Measurements from ENCODE around the gene NXPE3.
A peak's percentile ranks its signal among the peaks of the same experiment; 100 is the strongest.

The NXPE3 gene

DNA sequence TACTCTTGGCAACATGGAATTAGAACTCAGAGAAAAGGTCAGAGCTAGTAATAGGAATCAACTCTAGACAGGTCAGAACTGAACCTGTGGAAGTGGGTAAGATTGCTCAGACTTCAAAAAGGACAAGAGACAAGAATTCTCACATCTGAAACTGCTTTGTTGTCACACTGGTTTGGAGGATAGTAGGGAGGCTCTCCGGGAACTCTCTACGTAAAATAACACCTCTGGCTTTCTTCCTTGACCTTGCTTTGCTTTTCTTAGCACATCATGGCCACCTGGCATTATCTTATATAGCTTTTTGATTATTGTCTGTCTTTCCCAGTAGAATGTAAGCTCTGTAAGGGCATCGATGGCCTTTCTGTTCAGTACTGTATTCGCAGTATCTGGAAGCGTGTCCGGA, 57.1 kb downstream of the NXPE3 start:
- peak; percentile 89 for FAIRE-seq

DNA sequence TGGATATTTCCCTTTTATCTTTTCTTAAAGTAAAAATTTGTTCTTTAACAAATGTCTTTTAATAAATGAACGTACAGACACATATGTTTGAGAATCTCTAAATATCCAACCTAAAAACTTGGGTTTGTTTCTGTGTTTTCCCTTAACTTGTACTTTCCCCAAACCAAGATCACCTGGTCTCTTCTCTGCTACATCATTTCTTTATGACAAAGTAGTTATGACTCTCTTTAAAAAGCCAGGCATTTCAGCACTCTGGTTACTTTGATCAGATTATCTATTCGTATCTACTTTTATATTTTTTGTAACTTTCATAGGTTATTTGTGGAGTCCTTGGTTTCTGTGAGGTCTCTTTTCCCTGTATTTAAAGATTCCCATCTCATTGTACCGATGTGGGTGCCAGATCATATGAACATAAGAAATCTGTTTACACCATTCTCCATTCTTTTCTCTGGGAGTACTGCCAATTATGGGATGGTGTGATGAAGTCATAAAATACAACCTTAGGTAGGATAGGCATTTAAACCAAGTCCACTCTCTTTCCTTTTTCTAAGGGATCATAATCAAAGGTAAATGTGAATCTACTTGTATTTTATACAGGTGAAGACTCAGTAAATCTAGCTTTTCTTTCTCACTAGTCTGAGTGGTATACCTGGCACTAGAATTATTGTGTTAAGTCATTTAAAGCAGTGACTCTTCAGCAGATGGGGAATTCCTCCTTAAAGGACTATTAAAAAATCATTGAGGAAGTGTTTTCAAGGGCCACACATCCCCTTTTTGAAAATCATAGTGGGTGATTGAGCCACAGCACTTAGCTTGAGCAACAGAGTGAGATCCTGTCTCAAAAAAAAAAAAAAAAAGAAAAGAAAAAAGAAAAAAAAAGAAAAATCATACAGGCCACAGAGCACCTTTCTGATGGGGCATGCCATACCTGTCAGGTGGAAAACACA, 57.9 kb downstream of the NXPE3 start:
- TF ChIP-seq POLR2A (IDR thresholded peaks at IDR 0.05; ENCODE audit: low read depth, low read length) = no peak
- no peak for TF ChIP-seq TAF1 (IDR thresholded peaks at IDR 0.05; ENCODE audit: borderline replicate concordance, low read depth, low read length)
- no peak for TF ChIP-seq POLR2AphosphoS5 (IDR thresholded peaks at IDR 0.05; ENCODE audit: low read depth, low read length)
- FAIRE-seq = peak; percentile 5
- DNase-seq (ENCODE audit: insufficient read length) = no peak

More for the DNA sequence above, 57.1 kb downstream of the NXPE3 start:
- no peak for DNase-seq (ENCODE audit: insufficient read length)
- no peak for TF ChIP-seq POLR2A (IDR thresholded peaks at IDR 0.05; ENCODE audit: low read depth, low read length)

DNA sequence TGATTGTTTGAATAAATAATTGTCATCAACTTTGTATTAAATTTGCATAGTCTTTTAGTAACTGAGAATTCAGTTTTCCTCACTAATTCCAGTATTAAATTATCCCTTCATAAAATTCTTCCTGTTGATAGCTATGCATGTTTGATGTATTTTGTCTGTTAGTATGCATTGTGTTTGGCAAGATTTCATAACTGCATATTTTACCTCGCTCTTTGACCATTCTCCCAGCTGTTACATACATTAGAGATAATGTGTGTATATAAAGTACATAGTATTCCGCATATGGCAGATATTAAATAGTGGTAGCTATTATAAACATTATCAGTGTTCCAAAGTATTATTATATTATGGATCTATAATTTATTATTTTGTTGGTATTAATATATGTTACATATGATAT, 59.7 kb downstream of the NXPE3 start:
- TF ChIP-seq POLR2A (IDR thresholded peaks at IDR 0.05; ENCODE audit: low read depth, low read length) = no peak
- no peak for TF ChIP-seq TAF1 (IDR thresholded peaks at IDR 0.05; ENCODE audit: borderline replicate concordance, low read depth, low read length)
- no peak for TF ChIP-seq POLR2AphosphoS5 (IDR thresholded peaks at IDR 0.05; ENCODE audit: low read depth, low read length)
- DNase-seq (ENCODE audit: insufficient read length) = no peak
- no peak for FAIRE-seq

DNA sequence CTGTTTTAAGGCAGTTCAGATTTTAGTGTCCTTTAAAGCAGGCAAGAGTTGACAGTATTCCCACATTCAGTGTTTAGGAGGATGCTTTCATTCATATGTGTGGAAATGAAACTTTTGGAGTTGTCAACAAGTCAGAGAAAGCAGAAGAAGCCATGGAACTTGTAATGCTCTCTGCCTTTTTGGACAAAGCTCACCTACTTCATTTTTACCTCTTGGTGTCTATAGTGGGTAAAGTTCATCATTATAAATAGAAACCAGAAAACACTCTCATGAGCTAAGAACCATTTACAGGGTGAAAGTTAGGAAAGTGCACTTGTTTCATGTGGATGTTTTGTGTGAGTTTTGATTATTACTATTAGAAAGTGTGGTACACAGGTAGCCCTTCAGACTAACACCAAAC, 61.1 kb downstream of the NXPE3 start:
- DNase-seq (ENCODE audit: insufficient read length) = no peak
- TF ChIP-seq TAF1 (IDR thresholded peaks at IDR 0.05; ENCODE audit: borderline replicate concordance, low read depth, low read length) (no peak), POLR2AphosphoS5 (IDR thresholded peaks at IDR 0.05; ENCODE audit: low read depth, low read length) (no peak), POLR2A (IDR thresholded peaks at IDR 0.05; ENCODE audit: low read depth, low read length) (no peak)
- FAIRE-seq = peak; percentile 67

DNA sequence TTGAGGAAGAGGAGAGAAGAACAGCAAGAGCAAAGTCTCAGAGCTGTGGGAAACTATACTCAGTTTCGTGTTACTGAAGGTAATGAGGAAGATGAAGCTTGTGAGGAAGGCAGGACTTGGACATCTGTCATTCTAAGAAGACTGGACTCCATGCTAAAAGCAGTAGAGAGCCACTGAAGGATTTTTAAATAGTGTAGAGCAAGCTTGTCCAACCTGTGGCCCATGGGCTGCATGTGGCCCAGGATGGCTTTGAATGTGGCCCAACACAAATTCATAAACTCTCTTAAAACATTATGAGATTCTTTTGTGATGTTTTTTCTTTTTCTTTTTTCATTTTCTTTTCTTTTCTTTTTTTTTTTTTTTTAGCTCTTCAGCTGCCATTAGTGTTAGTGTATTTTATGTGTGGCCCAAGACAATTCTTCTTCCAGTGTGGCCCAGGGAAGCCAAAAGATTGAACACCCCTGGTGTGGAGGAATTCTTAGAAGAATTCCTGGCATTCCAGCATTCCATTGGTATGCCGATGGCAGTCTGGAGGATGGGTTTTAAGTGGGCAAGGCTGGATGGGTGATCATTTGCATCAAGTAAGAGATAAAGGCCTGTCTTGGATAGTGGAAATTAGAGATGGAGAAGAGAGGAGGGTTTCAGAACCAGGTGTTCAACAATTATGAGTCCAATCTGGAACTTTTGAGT, 63.4 kb downstream of the NXPE3 start:
- TF ChIP-seq TAF1 (IDR thresholded peaks at IDR 0.05; ENCODE audit: borderline replicate concordance, low read depth, low read length) = no peak
- TF ChIP-seq POLR2A (IDR thresholded peaks at IDR 0.05; ENCODE audit: low read depth, low read length) = no peak
- no peak for TF ChIP-seq POLR2AphosphoS5 (IDR thresholded peaks at IDR 0.05; ENCODE audit: low read depth, low read length)
- no peak for FAIRE-seq
- DNase-seq (ENCODE audit: insufficient read length) = no peak

DNA sequence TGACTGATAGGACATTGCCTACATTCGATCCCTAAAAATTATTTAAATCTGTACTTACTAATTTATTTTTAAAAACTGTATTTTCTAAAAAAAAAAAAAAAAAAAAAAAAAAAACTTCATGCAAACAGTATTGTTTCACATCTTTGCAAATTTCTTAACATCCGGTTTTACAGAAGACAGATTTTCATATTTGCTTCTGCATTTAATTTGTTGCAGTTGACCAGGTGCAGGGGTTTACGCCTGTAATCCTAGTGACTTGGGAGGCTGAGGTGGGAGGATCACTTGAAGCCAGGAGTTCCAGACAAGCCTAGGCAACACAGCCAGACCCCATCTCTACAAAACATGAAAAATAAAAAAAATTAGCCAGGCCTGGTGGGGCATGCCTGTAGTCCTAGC, 63.9 kb downstream of the NXPE3 start:
- peak; percentile 69 for FAIRE-seq
- TF ChIP-seq TAF1 (IDR thresholded peaks at IDR 0.05; ENCODE audit: borderline replicate concordance, low read depth, low read length) (no peak), POLR2AphosphoS5 (IDR thresholded peaks at IDR 0.05; ENCODE audit: low read depth, low read length) (no peak), POLR2A (IDR thresholded peaks at IDR 0.05; ENCODE audit: low read depth, low read length) (no peak)
- DNase-seq (ENCODE audit: insufficient read length) = no peak

DNA sequence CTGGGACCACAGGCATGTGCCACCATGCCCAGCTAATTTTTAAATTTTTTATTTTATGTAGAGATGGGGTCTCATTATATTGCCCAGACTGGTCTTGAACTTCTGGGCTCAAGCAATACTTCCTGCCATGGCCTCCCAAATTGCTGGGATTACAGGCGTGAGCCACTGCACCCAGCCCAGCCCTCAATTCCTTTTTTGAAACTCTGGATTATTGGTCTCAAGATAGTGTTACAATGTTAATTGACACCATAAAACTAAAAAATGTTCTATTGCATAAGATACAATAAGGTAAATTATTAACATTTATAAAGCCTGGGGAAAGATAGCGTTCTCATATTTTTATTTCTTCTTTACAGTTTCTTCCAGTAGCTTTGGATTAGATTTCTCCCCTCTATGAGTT, 66.4 kb downstream of the NXPE3 start:
- TF ChIP-seq POLR2AphosphoS5 (IDR thresholded peaks at IDR 0.05; ENCODE audit: low read depth, low read length) (no peak), POLR2A (IDR thresholded peaks at IDR 0.05; ENCODE audit: low read depth, low read length) (no peak), TAF1 (IDR thresholded peaks at IDR 0.05; ENCODE audit: borderline replicate concordance, low read depth, low read length) (no peak)
- DNase-seq (ENCODE audit: insufficient read length) (no peak), FAIRE-seq (no peak)

DNA sequence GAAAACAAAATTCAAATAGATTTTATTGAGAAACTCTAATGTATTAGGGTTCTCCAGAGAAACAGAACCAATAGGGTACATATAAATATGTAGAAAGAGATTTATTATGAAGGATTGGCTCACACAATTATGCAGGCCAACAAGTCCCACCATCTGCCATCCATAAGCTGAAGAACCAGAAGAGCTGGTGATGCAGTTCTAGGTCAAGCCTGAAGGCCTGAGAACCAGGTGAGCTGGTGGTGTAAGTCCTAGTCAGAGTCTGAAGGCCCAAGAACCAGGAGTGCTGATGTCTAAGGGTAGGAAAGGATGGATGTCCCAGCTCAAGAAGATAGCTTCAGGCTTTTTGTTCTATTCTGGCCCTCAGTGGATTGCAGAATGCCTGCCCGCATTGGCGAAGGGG, 67.7 kb downstream of the NXPE3 start:
- peak; percentile 54 for FAIRE-seq
- TF ChIP-seq POLR2A (IDR thresholded peaks at IDR 0.05; ENCODE audit: low read depth, low read length) (no peak; the same call in 1 of the 2 replicates), TAF1 (IDR thresholded peaks at IDR 0.05; ENCODE audit: borderline replicate concordance, low read depth, low read length) (no peak), POLR2AphosphoS5 (IDR thresholded peaks at IDR 0.05; ENCODE audit: low read depth, low read length) (no peak)
- DNase-seq (ENCODE audit: insufficient read length) = no peak

DNA sequence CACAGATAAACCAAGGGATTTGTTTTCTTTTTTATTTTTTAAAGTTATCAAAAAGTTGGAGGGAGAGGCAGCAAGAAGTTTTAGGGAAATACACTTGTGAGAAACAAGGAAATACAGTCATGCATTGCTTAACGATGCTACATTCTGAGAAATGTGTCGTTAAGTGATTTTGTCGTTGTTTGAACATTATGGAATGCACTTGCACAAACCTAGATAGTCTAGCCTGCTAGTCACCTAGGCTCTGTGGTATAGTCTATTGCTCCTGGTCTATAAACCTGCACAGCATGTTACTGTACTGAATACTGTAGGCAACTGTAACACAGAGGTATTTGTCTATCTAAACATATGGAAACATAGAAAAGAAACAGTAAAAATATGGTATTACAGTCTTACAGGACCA, 68.3 kb downstream of the NXPE3 start:
- DNase-seq (ENCODE audit: insufficient read length) (no peak), FAIRE-seq (no peak)

DNA sequence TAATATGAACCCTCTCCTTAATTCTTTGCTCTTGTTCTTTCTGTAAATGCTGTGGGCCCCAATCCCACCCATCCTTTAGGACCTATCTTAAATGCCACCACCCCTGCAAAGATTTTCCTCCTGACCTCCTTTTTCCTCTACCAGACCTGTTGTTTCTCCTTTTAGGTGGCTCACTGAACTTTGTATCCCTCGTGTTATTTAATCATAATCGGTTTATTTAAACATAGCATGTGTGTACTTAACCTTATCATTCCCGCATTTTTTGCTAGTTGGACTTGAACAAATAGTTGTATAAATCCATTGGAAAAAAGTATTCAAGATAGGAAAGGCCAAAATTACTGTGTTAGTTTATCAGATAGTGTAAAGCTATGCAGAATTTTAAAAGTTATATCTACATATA, 69.3 kb downstream of the NXPE3 start:
- TF ChIP-seq POLR2AphosphoS5 (IDR thresholded peaks at IDR 0.05; ENCODE audit: low read depth, low read length) = no peak
- TF ChIP-seq POLR2A (IDR thresholded peaks at IDR 0.05; ENCODE audit: low read depth, low read length) = no peak
- no peak for TF ChIP-seq TAF1 (IDR thresholded peaks at IDR 0.05; ENCODE audit: borderline replicate concordance, low read depth, low read length)
- FAIRE-seq = no peak
- DNase-seq (ENCODE audit: insufficient read length) = no peak

More for the DNA sequence above, 68.3 kb downstream of the NXPE3 start:
- no peak for TF ChIP-seq POLR2AphosphoS5 (IDR thresholded peaks at IDR 0.05; ENCODE audit: low read depth, low read length)
- no peak for TF ChIP-seq POLR2A (IDR thresholded peaks at IDR 0.05; ENCODE audit: low read depth, low read length)
- TF ChIP-seq TAF1 (IDR thresholded peaks at IDR 0.05; ENCODE audit: borderline replicate concordance, low read depth, low read length) = no peak

DNA sequence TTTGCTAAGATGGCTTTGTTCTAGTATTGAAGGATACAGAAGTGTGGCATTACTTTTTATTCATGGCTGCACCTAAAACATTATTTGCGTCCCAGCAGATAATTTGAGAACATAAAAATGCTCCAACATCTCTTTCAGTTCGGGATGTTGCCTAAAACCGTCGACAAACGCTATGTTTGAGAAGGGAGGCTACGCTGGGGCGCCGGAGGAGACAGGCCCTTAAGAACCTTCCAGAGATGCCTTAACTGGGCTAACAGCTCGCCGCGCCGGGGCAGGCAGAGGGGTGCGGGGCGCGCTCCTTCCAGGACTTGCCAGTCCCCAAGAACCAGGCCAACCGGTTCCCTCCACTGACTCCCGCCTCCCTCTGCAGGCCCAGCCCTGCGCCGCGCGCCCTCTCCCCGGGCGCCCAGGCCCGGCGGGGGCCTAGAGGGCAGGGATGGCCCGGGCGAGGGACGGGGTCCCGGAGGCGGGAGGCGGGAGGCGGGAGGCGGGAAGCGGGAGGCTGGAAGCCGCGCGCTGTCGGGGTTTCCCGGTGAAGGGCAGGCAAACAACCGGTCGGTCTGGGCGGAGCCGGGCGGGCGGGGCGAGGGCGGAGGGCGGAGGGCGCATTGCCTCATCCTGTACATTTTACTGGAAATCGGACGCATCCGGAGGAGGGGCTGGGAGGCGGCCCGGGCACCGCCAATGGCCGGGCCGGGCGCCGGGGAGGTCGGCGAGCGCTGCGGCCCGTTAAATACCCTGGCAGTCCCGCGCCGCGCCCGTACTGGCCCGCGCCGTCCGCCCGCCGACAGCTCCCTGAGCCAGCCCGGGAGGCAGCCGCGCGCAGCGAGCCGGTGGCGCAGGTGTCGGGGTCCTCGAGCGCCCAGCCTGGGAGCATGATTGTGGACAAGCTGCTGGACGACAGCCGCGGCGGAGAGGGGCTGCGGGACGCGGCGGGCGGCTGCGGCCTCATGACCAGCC, 70.0 kb downstream of the NXPE3 start, which contains the start of gene NFKBIZ:
NFKBIZ (plus strand) TSS at position 761 of the 960 bp plus-strand sequence; CDS start at position 876, 115 bp downstream.
- DNase-seq (ENCODE audit: insufficient read length) (peak; percentile 79), FAIRE-seq (peak; percentile 96)
- peak; percentile 96 for TF ChIP-seq POLR2AphosphoS5 (IDR thresholded peaks at IDR 0.05; ENCODE audit: low read depth, low read length)
- peak; percentile 90 for TF ChIP-seq TAF1 (IDR thresholded peaks at IDR 0.05; ENCODE audit: borderline replicate concordance, low read depth, low read length)
- peak; percentile 99 for TF ChIP-seq POLR2A (IDR thresholded peaks at IDR 0.05; ENCODE audit: low read depth, low read length)
